ENCODE results near the gene RPP30. TPM values are rescaled to one million over a fixed set of nuclear protein-coding genes. Genes with fewer than 3 reads are reported as not detected.

RPP30 gene
- 50.5 and 52.0 TPM in 2 replicates for total RNA-seq

- intact Hi-C loops (cut with micrococcal nuclease), result loop anchor here (1.0 to 10.0 kb wide), 18 partner anchors 8 to 1975 kb away; partner anchors contain the start of genes BTAF1, CPEB3, EXOC6 and FAS
Measured at GRCh38 chr10:90871766-90872647, at the start of gene RPP30. TSS of gene RPP30 (plus strand) at chr10:90871974. CDS start at chr10:90871987, 13 bp downstream.

DNA sequence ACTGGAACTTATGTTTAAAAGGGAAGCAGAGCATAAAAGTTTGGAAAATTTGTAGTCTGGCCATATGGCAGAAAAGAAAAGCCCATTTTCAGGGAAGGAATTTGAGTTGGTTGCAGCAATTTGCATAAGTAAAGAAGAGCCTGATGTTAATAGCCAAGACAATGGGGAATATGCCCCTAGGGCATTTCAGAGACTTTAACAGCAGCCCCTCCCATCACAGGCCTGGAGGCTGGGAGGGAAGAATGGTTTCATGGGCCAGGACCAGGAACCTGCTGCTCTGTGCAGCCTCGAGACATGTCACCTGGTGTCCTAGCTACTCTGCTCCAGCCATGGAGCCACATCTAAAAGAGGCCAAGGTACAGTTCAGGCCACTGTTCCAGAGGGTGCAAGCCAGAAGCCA is 49.3 kb upstream of the RPP30 start:
- intact Hi-C loops (cut with micrococcal nuclease), result no loop called here

DNA sequence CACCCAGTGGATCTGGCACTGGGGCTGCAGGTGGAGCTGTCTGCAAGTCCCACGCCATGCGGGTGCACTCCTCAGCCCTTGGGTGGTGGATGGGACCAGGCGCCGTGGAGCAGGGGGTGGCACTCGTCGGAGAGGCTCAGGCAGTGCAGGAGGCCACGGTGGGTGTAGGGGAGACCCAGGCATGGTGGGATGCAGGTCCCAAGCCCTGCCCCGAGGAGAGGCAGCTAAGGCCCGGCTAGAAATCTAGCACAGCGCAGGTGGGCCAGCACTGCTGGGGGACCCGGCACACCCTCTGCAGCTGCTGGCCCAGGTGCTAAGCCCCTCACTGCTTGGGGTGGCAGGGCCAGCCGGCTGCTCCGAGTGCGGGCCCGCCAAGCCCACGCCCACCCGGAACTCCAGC is 39.7 kb upstream of the RPP30 start:
- intact Hi-C loops (cut with micrococcal nuclease), result no loop called here

GRCh38 chr10:90834326-90834725 is 37.4 kb upstream of the RPP30 start:
- intact Hi-C loops (cut with micrococcal nuclease), result no loop called here

GRCh38 chr10:90837486-90837885 is 34.3 kb upstream of the RPP30 start:
- intact Hi-C loops (cut with micrococcal nuclease), result no loop called here

GRCh38 chr10:90842725-90843124 is 29.0 kb upstream of the RPP30 start:
- intact Hi-C loops (cut with micrococcal nuclease), result no loop called here

- intact Hi-C loops (cut with micrococcal nuclease), result no loop called here
Measured at GRCh38 chr10:90845726-90846125, 26.0 kb upstream of the RPP30 start.

- intact Hi-C loops (cut with micrococcal nuclease), result no loop called here
Measured at GRCh38 chr10:90846746-90847145, 25.0 kb upstream of the RPP30 start.

- intact Hi-C loops (cut with micrococcal nuclease), result no loop called here
Measured at GRCh38 chr10:90847436-90847835, 24.3 kb upstream of the RPP30 start.

GRCh38 chr10:90849956-90850749 is 21.6 kb upstream of the RPP30 start:
- intact Hi-C loops (cut with micrococcal nuclease), result no loop called here

DNA sequence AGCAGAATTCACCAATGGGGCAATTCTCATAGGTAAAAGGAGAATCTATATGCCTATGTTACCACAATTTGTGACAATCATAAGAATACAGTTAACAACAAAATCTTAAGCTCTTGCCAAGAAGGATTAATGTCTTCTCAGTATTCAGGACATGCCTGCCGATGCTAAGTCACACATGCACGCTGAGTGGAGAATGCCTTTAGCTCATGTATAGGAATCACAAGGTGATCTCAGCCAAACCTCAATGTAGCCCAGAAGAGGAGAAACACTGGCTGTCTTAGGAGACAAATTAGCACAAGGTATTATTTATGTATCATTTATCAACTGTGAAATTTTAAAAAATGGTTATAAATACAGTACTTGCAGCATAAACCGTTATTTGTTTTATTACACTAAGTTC is 16.6 kb upstream of the RPP30 start:
- intact Hi-C loops (cut with micrococcal nuclease), result no loop called here

- intact Hi-C loops (cut with micrococcal nuclease), result no loop called here
Measured at GRCh38 chr10:90856261-90856660, 15.5 kb upstream of the RPP30 start.

DNA sequence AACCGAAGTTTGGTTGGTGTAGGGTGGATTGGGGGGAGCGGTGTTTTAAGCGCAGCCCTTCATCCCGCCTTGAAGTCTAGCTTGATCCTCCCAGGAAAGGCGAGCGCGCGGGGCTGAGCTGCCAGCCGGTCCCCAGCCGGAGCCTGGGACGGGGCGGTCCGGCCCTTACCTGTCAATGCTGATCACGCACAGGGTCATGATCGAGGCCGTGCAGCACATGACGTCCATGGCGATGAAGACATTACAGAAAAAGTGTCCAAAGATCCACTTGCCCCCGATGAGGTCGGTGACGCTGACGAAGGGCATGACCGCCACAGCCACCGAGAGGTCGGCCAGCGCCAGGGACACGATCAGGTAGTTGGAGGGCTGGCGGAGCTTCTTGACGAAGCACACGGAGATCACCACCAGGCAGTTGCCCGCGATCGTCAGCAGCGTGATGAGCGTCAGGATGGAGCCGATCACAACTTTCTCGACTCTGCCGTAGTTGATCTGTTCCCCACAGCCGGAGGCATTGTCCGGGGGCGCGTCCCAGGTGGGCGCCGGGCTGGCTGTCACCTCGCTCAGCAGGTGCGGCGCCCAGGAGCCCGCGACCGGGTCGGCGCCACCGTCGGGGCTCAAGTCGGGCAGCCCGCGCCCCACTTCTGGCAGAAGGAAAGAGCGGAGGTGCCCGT is 14.7 kb upstream of the RPP30 start:
- intact Hi-C loops (cut with micrococcal nuclease), result no loop called here

- intact Hi-C loops (cut with micrococcal nuclease), result no loop called here
Measured at GRCh38 chr10:90857635-90858460, 13.9 kb upstream of the RPP30 start, which contains the start of gene HTR7. TSS of gene HTR7 (minus strand) at chr10:90858039. CDS start at chr10:90857671, 368 bp downstream.

DNA sequence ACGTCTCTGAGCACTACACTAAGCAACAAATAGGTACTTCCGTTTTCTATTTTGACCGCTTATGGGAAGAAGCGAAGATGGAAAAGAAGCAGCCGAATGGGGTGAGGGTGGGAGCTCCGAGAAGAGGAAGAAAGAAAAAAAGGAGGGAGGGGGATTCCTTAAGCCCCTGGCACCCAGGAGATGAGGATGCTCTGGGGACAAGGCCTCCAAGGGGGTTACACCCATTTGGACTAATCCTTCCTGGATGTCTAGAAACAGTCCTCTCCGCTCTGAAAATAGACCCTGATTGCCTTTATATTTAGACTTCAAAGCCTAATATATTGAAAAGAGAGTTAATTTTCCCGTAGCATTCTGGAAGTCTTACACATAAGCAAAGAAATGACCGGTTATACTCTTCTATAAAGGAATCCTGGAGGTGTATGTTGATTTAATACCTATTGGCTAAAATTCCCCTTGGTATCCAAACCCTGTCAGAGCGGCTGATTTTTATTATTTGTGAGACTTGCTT is 13.3 kb upstream of the RPP30 start:
- intact Hi-C loops (cut with micrococcal nuclease), result no loop called here

- intact Hi-C loops (cut with micrococcal nuclease), result loop anchor here (1.0 kb wide), 1 partner anchor 12 kb away; the partner anchor contains the start of gene RPP30
Measured at GRCh38 chr10:90859321-90859751, 12.4 kb upstream of the RPP30 start.

- intact Hi-C loops (cut with micrococcal nuclease), result no loop called here
Measured at GRCh38 chr10:90860790-90861189, 11.0 kb upstream of the RPP30 start.

- intact Hi-C loops (cut with micrococcal nuclease), result loop anchor here (1.0 kb wide), 2 partner anchors 112 to 1070 kb away; no protein-coding TSS in a partner anchor
Measured at GRCh38 chr10:90862908-90863514, 8.8 kb upstream of the RPP30 start.

- intact Hi-C loops (cut with micrococcal nuclease), result no loop called here
Measured at GRCh38 chr10:90865401-90865800, 6.4 kb upstream of the RPP30 start.

Measured in T-helper 1 cell treated with Interleukin-12 subunit alpha and Interleukin-12 subunit beta and Interleukin-4 antibody, amounts not matched to agents 30 ng/mL and 1 ng/mL, for 36 hours (primary cell).